A549 (cell line): Measurements from ENCODE around the gene GRK6. TPM values are rescaled to one million over a fixed set of nuclear protein-coding genes. Genes with fewer than 3 reads are reported as not detected.
A peak's percentile ranks its signal among the peaks of the same experiment; 100 is the strongest.

Experiments
- ATAC-seq, 2 experiments: fragments of 200-7000 bp in 1 of 2; fragments of >200 bp in 1 of 2; cut with Nextera tagmentation in 1 of 2; cut with Tn5 transposase in 1 of 2; 3 replicates each; pipeline versions ENCODE4 v1.8.0 to v1.9.1; 2018 to 2020; ENCODE audit warnings: mild to moderate bottlenecking in 1 of 2, moderate library complexity in 1 of 2
- CTCF ChIA-PET: fragments of 300-600 bp; sonication (Branson Sonifier 250); formaldehyde crosslinking; extraction: SDS; loops from one replicate; lab custom pipeline; 2021; ENCODE audit warnings: antibody characterized with exemption, inconsistent platforms; lab: Yijun Ruan, JAX
- POLR2A ChIA-PET: fragments of 350-600 bp; formaldehyde crosslinking; extraction: SDS; loops from one replicate; lab custom pipeline; 2021; ENCODE audit warnings: antibody characterized with exemption, inconsistent platforms; lab: Yijun Ruan, JAX
- DNase-seq, 2 experiments: peaks; one replicate each; pipeline versions ENCODE4 v3.0.0 to v3.0.0-alpha.2; 2011 to 2016; ENCODE audit warnings: low read depth in 1 of 2, low spot score in 1 of 2
- FAIRE-seq: peaks from 2 replicates; lab custom pipeline; 2011; peaks lifted over from hg19 to GRCh38; lab: Jason Lieb, UNC
- H3K27ac ChIP-seq, 2 experiments: fragments of >200 bp; sonication (Bioruptor Twin); formaldehyde crosslinking; 3 replicates each; pipeline ENCODE4 v1.5.1; 2016 to 2017
- H3K4me1 ChIP-seq: fragments of >200 bp; sonication (Bioruptor Twin); formaldehyde crosslinking; 3 replicates; pipeline ENCODE4 v1.6.1; 2016
- H3K4me2 ChIP-seq: fragments of >200 bp; sonication (Bioruptor Twin); formaldehyde crosslinking; 3 replicates; pipeline ENCODE4 v1.6.1; 2016
- H3K4me3 ChIP-seq: fragments of >200 bp; sonication (Bioruptor Twin); formaldehyde crosslinking; 3 replicates; pipeline ENCODE4 v1.5.1; 2016
- H3K9me3 ChIP-seq: fragments of >200 bp; sonication (Bioruptor Twin); formaldehyde crosslinking; 3 replicates; pipeline ENCODE4 v1.6.1; 2016
- BHLHE40 ChIP-seq: IDR thresholded peaks from 2 replicates; pipeline ENCODE4 v1.6.1; 2012; ENCODE audit warnings: low read depth, low read length, inconsistent platforms
- CHD2 ChIP-seq: fragments of 150-350 bp; IDR thresholded peaks from 2 replicates; pipeline ENCODE4 v1.6.1; 2014; ENCODE audit warnings: low read length; ENCODE audit not compliant: partially characterized antibody
- CHD4 ChIP-seq: fragments of 200-600 bp; sonication (generic); IDR thresholded peaks from 2 replicates; pipeline ENCODE4 v1.6.1; 2016; ENCODE audit warnings: antibody characterized with exemption, mild to moderate bottlenecking, borderline replicate concordance
- EHF ChIP-seq: fragments of 250-450 bp; sonication (Bioruptor Pico); IDR thresholded peaks from 2 replicates; pipeline ENCODE4 v1.5.0; 2020; ENCODE audit warnings: mild to moderate bottlenecking
- EHMT2 ChIP-seq: fragments of 200-600 bp; sonication (generic); IDR thresholded peaks from 2 replicates; pipeline ENCODE4 v1.6.1; 2016; ENCODE audit warnings: antibody characterized with exemption, low read depth, mild to moderate bottlenecking, moderate library complexity
- EP300 ChIP-seq, 2 experiments: fragments of >200 bp; sonication (Bioruptor Twin); formaldehyde crosslinking; IDR thresholded peaks; 2 replicates in 1 of 2; 3 replicates in 1 of 2; pipeline ENCODE4 v1.6.1; 2016 to 2017
- ESRRA ChIP-seq: fragments of 150-350 bp; IDR thresholded peaks from 2 replicates; pipeline ENCODE4 v1.6.1; 2014; ENCODE audit warnings: mild to moderate bottlenecking, low read length, borderline replicate concordance
- GATA3 ChIP-seq: IDR thresholded peaks from 2 replicates; pipeline ENCODE4 v1.6.1; 2012; ENCODE audit warnings: borderline replicate concordance
- HDAC2 ChIP-seq: fragments of 200-600 bp; sonication (generic); IDR thresholded peaks from 2 replicates; pipeline ENCODE4 v1.6.1; 2016
- HOXB13 ChIP-seq: fragments of 250-450 bp; sonication (Bioruptor Pico); IDR thresholded peaks from 2 replicates; pipeline ENCODE4 v1.5.0; 2020; ENCODE audit warnings: low read depth, mild to moderate bottlenecking, moderate library complexity
- JUNB ChIP-seq: fragments of >200 bp; sonication (Bioruptor Twin); formaldehyde crosslinking; IDR thresholded peaks from 2 replicates; pipeline ENCODE4 v1.6.1; 2016
- KDM1A ChIP-seq: fragments of 200-600 bp; sonication (generic); IDR thresholded peaks from 2 replicates; pipeline ENCODE4 v1.6.1; 2016; ENCODE audit warnings: low read depth, mild to moderate bottlenecking
- KDM5A ChIP-seq: fragments of 200-600 bp; sonication (generic); IDR thresholded peaks from 2 replicates; pipeline ENCODE4 v1.6.1; 2016; ENCODE audit warnings: antibody characterized with exemption, mild to moderate bottlenecking
- MAZ ChIP-seq: fragments of 150-350 bp; IDR thresholded peaks from 2 replicates; pipeline ENCODE4 v1.6.1; 2014; ENCODE audit warnings: antibody characterized with exemption, low read depth, low read length, borderline replicate concordance
- POLR2AphosphoS2 ChIP-seq: conservative IDR thresholded peaks from 2 replicates; pipeline ENCODE4 v1.6.1; 2012; ENCODE audit warnings: low read length, improper control_type of control experiment, inconsistent platforms
- RAD21 ChIP-seq, 2 experiments: fragments of >200 bp in 1 of 2; sonication (Bioruptor Twin) in 1 of 2; formaldehyde crosslinking in 1 of 2; IDR thresholded peaks in 1 of 2; conservative IDR thresholded peaks in 1 of 2; 2 replicates in 1 of 2; 3 replicates in 1 of 2; pipeline ENCODE4 v1.6.1; 2012 to 2018; ENCODE audit warnings: inconsistent platforms in 1 of 2
- RNF2 ChIP-seq: fragments of 200-600 bp; sonication (generic); IDR thresholded peaks from 2 replicates; pipeline ENCODE4 v1.6.1; 2016; ENCODE audit warnings: low read depth, mild to moderate bottlenecking, antibody characterized with exemption, moderate library complexity, borderline replicate concordance
- WGBS: methylation state at CpG from one replicate; pipeline ENCODE4 v1.1.6; 2017; ENCODE audit errors: missing lambda C conversion rate; 5-methylcytosine and 5-hydroxymethylcytosine counted together
- polyA plus RNA-seq, 4 experiments: library from polyadenylated mRNA; depleted of rRNA in 3 of 4; stranded (reverse); fragments of >200 nt; fragmentation: RNase III in 1 of 4; extraction: RNeasy Plus Mini Kit Qiagen cat#74134 plus additional on column Dnase treatment in 1 of 4; gene quantifications; 2 replicates in 3 of 4; 3 replicates in 1 of 4; pipeline ENCODE4 v1.2.3, GENCODE V29; 2011 to 2017
- TF ChIP-seq, protein P1 (sequence below): fragments of 250-450 bp; sonication (Bioruptor Pico); IDR thresholded peaks from 2 replicates; pipeline ENCODE4 v1.5.0; 2020; ENCODE audit warnings: low read depth, mild to moderate bottlenecking, moderate library complexity
- TF ChIP-seq, protein P2 (sequence below): fragments of 250-450 bp; sonication (Bioruptor Pico); IDR thresholded peaks from 2 replicates; pipeline ENCODE4 v1.5.0; 2021; ENCODE audit warnings: mild to moderate bottlenecking, moderate library complexity, borderline replicate concordance
- TF ChIP-seq, protein P3 (sequence below): fragments of 150-350 bp; IDR thresholded peaks from 2 replicates; pipeline ENCODE4 v1.6.1; 2014; ENCODE audit warnings: low read depth, mild to moderate bottlenecking, low read length
- TF ChIP-seq, protein P4 (sequence below): IDR thresholded peaks from 2 replicates; pipeline ENCODE4 v1.6.1; 2012
- TF ChIP-seq, protein P5 (sequence below): fragments of >200 bp; sonication (Bioruptor Twin); formaldehyde crosslinking; IDR thresholded peaks from 2 replicates; pipeline ENCODE4 v1.6.1; 2016
- TF ChIP-seq, protein P6 (sequence below): fragments of >200 bp; sonication (Bioruptor Twin); formaldehyde crosslinking; IDR thresholded peaks from 3 replicates; pipeline ENCODE4 v1.6.1; 2016

Gene GRK6
- polyA plus RNA-seq, 2 of the 4 experiments (the other 2 are of a cell fraction), result 20.1 to 28.8 TPM

DNA sequence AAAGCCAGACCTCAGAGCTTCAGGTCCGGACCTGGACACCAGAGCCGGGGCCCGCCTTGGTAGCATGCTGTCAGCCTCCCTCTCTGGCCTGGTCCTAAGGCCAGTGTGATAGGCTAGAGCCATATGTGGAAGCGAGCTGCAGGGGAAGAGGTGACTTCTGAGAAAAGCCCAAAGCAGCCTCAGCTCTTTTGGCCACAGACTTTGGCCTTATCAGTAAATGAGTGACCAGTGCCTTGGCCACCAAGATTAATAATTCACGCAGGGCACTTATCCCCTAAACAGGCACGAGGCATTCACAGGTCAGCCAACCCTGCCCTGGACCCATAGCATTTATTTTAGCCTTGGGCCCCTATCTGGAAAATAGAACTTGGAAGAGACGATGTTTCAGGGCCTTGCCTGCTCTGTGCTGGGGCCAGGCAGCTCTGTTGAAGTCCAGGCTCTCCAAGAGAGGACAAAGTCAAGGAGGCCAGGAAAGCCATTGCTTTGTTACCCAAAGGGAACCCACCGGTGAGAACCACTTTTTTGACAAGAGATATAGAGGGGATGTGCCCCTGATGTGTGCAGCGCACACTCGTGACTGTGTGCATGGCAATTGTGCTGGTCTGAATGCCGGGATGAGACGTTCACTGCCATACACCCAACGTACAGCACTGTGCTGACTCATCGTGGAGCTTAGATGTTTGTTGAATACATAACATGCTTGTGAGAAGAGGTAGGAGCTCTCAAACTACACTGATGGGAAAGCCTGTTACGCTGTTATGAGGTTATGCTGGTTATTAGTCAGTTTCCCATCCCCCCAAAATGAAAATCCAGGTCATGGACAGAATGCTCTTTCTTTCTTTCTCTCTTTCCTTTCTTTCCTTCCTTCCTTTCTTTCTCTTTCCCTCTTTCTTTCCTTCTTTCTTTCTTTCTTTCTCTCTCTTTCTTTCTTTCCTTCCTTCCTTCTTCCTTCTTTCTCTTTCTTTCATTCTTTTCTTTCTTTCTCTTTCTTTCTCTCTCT is 47.3 kb upstream of the GRK6 start (continued):
- TF ChIP-seq CHD4, result no peak

DNA sequence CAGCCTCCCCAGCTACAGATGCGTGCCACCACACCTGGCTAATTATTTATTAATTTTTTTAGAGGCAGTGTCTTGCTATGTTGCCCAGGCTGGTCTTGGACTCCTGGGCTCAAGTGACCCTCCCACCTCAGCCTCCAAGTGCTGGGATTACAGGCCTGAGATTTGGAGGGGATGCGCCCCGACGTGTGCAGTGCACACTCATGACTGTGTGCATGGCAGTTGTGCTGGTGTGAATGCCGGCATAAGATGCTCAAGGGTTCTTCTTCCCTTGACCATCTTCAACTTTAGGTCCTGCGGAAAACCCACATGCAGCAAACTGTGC is 45.7 kb upstream of the GRK6 start:
- H3K4me3 ChIP-seq, result no peak overlapping the region
- peak overlapping the region in 1 of 2 experiments; percentile 89; a peak in 1 of 6 replicates for H3K27ac ChIP-seq
- no peak for DNase-seq
- no peak for ATAC-seq
- CTCF ChIA-PET, result interaction anchor here (0.7 to 43.1 kb wide), 4 partner anchors 1 to 1459 kb away, joined by 3 to 1107 read pairs (median 733); partner anchors contain the start of genes F12, PFN3, PRR7 and SLC34A1
- POLR2A ChIA-PET, result no interaction called here
- TF ChIP-seq EHMT2 (no peak), JUNB (no peak), CHD4 (no peak), BHLHE40 (no peak), KDM1A (no peak), KDM5A (no peak), POLR2AphosphoS2 (no peak), MAZ (no peak), CHD2 (no peak), ESRRA (no peak)
- TF ChIP-seq, protein P1, sequence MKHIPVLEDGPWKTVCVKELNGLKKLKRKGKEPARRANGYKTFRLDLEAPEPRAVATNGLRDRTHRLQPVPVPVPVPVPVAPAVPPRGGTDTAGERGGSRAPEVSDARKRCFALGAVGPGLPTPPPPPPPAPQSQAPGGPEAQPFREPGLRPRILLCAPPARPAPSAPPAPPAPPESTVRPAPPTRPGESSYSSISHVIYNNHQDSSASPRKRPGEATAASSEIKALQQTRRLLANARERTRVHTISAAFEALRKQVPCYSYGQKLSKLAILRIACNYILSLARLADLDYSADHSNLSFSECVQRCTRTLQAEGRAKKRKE (CRISPR knock-in tag), result no peak
- TF ChIP-seq, protein P2, sequence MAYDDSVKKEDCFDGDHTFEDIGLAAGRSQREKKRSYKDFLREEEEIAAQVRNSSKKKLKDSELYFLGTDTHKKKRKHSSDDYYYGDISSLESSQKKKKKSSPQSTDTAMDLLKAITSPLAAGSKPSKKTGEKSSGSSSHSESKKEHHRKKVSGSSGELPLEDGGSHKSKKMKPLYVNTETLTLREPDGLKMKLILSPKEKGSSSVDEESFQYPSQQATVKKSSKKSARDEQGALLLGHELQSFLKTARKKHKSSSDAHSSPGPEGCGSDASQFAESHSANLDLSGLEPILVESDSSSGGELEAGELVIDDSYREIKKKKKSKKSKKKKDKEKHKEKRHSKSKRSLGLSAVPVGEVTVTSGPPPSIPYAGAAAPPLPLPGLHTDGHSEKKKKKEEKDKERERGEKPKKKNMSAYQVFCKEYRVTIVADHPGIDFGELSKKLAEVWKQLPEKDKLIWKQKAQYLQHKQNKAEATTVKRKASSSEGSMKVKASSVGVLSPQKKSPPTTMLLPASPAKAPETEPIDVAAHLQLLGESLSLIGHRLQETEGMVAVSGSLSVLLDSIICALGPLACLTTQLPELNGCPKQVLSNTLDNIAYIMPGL, result no peak
- TF ChIP-seq, protein P3, sequence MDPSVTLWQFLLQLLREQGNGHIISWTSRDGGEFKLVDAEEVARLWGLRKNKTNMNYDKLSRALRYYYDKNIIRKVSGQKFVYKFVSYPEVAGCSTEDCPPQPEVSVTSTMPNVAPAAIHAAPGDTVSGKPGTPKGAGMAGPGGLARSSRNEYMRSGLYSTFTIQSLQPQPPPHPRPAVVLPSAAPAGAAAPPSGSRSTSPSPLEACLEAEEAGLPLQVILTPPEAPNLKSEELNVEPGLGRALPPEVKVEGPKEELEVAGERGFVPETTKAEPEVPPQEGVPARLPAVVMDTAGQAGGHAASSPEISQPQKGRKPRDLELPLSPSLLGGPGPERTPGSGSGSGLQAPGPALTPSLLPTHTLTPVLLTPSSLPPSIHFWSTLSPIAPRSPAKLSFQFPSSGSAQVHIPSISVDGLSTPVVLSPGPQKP, result no peak
- TF ChIP-seq, protein P4, sequence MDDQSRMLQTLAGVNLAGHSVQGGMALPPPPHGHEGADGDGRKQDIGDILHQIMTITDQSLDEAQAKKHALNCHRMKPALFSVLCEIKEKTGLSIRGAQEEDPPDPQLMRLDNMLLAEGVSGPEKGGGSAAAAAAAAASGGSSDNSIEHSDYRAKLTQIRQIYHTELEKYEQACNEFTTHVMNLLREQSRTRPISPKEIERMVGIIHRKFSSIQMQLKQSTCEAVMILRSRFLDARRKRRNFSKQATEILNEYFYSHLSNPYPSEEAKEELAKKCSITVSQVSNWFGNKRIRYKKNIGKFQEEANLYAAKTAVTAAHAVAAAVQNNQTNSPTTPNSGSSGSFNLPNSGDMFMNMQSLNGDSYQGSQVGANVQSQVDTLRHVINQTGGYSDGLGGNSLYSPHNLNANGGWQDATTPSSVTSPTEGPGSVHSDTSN, result no peak
- no peak overlapping the region for H3K4me2 ChIP-seq
- peaks cover 23% of the 10 kb centered on the region for H3K4me1 ChIP-seq
- 94% methylated on average over 6 of the region's 6 CpGs for WGBS
- H3K9me3 ChIP-seq, result no peaks in the 10 kb centered on the region
- no peak for FAIRE-seq

DNA sequence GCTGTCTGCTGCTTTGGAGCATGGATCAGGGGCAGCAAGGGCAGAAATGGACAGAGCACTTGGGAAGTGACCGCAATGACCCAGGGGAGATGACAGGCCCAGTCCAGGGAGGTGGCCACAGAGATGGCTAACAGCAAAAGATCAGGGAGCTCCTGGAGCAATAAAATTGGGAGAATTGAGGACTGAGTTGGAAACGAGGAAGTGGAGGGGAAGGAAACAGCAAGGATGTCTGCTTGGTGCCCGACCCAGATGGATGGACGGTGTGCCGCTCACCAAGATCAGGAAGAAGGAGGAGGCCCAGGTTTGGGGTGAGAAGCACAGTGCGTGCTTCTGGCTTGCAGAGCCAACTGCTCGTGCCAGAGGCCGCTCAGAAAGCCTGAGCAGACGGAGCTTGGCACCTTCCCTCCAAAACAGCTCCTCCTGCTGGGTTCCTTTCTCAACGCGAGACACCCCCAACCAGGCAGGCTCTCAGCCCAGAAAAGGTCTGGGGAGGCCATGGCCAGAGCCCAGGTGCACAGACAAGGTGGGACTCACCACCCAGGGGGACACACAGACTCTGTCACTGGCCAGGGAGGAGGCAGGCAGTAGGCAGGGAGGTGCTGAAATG is 44.0 kb upstream of the GRK6 start:
- DNase-seq (peak in 1 of 2 experiments; percentile 59), ATAC-seq (peak; percentile 37 to 63; a peak in 3 of 6 replicates), FAIRE-seq (no peak)
- POLR2A ChIA-PET, result no interaction called here
- H3K4me2 ChIP-seq, result no peak overlapping the region
- peak overlapping the region in 1 of 2 experiments; percentile 3; a peak in 1 of 6 replicates for H3K27ac ChIP-seq
- peaks cover 23% of the 10 kb centered on the region for H3K4me1 ChIP-seq
- CTCF ChIA-PET, result interaction anchor here (0.9 to 43.1 kb wide), 6 partner anchors 3 to 269 kb away, joined by 3 to 1107 read pairs (median 185); partner anchors contain the start of genes F12, PFN3, PRR7 and SLC34A1
- WGBS, result 78% methylated on average over 9 of the region's 11 CpGs
- no peaks in the 10 kb centered on the region for H3K9me3 ChIP-seq
- no peak overlapping the region for H3K4me3 ChIP-seq
- no peak for TF ChIP-seq BHLHE40
- TF ChIP-seq, protein P5, sequence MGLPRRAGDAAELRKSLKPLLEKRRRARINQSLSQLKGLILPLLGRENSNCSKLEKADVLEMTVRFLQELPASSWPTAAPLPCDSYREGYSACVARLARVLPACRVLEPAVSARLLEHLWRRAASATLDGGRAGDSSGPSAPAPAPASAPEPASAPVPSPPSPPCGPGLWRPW, result no peak
- TF ChIP-seq EP300 (IDR thresholded peaks at IDR 0.05), result no peak
- TF ChIP-seq, protein P4, result no peak
- no peak for TF ChIP-seq RNF2
- no peak for TF ChIP-seq HDAC2
- no peak for TF ChIP-seq EHF (CRISPR knock-in tag)
- TF ChIP-seq, protein P6, sequence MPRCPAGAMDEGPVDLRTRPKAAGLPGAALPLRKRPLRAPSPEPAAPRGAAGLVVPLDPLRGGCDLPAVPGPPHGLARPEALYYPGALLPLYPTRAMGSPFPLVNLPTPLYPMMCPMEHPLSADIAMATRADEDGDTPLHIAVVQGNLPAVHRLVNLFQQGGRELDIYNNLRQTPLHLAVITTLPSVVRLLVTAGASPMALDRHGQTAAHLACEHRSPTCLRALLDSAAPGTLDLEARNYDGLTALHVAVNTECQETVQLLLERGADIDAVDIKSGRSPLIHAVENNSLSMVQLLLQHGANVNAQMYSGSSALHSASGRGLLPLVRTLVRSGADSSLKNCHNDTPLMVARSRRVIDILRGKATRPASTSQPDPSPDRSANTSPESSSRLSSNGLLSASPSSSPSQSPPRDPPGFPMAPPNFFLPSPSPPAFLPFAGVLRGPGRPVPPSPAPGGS, result no peak
- TF ChIP-seq RAD21 (conservative IDR thresholded peaks at IDR 0.05 in 1 of 2, IDR thresholded peaks at IDR 0.05 in 1 of 2), result 0 out of 5 replicates have a peak, but pooled peaks of 1 of the 2 experiments have one; percentile 31
- TF ChIP-seq HOXB13 (CRISPR knock-in tag), result no peak
- no peak for TF ChIP-seq CHD4
- TF ChIP-seq GATA3, result no peak
